Activated naive CD8-positive, alpha-beta T cell treated with anti-CD3 and anti-CD28 coated beads, Interleukin-2, amount 10 ng/mL, durations not matched to agents 7 days and 5 days (primary cell): ENCODE results near the gene TRIP11. TPM values are rescaled to one million over a fixed set of nuclear protein-coding genes. Genes with fewer than 3 reads are reported as not detected.

Experiments
- ATAC-seq: fragments of 150-1000 bp; cut with Tn5 transposase; one replicate; pipeline ENCODE4 v1.10.0; 2021; ENCODE audit warnings: low read depth, moderate library complexity
- POLR2A ChIA-PET: fragments of 350-600 bp; sonication (Branson Sonifier 250); formaldehyde crosslinking; loops from one replicate; lab custom pipeline; 2021; ENCODE audit warnings: antibody characterized with exemption; lab: Charles Lee
- DNase-seq: peaks from one replicate; pipeline ENCODE4 v3.0.0; 2021
- H3K27ac Mint-ChIP-seq: one replicate; pipeline ENCODE4 v1.8.0; 2022; ENCODE audit warnings: mild to moderate bottlenecking, mixed read lengths
- H3K27me3 Mint-ChIP-seq: one replicate; pipeline ENCODE4 v1.8.0; 2022; ENCODE audit warnings: mild to moderate bottlenecking, moderate library complexity, mixed read lengths
- H3K36me3 Mint-ChIP-seq: one replicate; pipeline ENCODE4 v1.8.0; 2021; ENCODE audit warnings: mild to moderate bottlenecking, mixed read lengths
- H3K4me1 Mint-ChIP-seq: one replicate; pipeline ENCODE4 v1.8.0; 2021; ENCODE audit warnings: mixed read lengths
- H3K4me3 Mint-ChIP-seq: one replicate; pipeline ENCODE4 v1.8.0; 2022; ENCODE audit warnings: mild to moderate bottlenecking, moderate library complexity, mixed read lengths
- H3K9me3 Mint-ChIP-seq: one replicate; pipeline ENCODE4 v1.8.0; 2021; ENCODE audit warnings: mixed read lengths
- total RNA-seq, 2 experiments: library from RNA; stranded (reverse); gene quantifications; one replicate each; pipeline ENCODE4 v1.2.3, GENCODE V29; 2021

TRIP11 gene
- total RNA-seq, 2 experiments from 2014 or later, result 47.9 to 49.7 TPM

DNA sequence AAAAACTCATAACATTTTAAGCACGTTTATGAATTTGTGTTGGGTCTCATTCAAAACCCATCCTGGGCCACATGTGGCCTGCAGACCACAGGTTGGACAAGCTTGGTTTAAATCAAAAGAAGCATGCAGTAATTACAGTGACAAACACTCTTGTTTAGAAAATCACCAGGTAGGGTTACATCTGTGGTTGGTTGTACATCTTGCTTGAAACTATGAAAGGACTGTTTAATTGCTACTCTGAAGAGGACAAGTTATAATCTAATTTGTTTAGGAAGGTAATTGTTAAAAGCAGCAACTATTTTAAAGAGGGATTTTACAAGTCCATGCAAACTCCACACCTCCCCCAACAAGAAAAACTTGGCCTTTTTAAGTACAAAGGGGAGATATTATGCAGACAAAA is 4.0 kb downstream of the TRIP11 start:
- Mint-ChIP-seq H3K4me1 (peaks cover 30% of the 10 kb centered on the region), H3K4me3 (no peak overlapping the region), H3K27me3 (no peaks in the 10 kb centered on the region), H3K27ac (no peak overlapping the region), H3K36me3 (peaks cover 19% of the 10 kb centered on the region), H3K9me3 (no peaks in the 10 kb centered on the region)
- POLR2A ChIA-PET, result no interaction called here
- ATAC-seq (no peak), DNase-seq (no peak)

DNA sequence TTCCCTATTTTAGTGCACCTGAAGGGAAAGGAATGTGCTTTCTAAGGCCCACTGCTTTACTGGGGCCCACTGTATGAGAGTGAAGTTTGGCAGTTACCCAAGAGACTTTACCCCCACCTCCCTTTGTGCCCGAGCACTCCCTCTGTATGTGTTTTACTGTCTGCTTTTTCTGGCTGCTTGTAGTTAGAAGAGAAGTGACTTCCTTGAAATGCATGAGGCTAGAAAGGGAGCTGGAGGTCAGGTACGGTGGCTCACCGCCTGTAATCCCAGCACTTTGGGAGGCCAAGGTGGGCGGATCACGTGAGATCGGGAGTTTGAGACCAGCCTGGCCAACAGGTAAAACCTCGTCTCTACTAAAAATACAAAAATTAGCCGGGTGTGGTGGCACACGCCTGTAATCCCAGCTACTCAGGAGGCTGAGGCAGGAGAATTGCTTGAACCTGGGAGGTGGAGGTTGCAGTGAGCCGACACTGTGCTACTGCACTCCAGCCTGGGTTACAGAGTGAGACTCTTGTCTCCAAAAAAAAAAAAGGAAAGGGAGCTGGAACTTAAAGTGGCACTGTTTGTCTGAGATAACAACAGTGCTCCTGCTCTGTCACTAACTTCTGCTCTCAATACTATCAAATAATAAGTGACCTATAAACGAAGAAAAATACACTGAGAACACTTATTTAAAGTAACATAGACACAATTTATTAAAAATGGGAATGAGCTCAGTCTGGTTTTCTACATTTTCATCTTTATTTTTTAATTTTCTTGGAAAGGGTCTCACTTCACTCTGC is 5.8 kb downstream of the TRIP11 start:
- ATAC-seq (no peak), DNase-seq (no peak)
- POLR2A ChIA-PET, result no interaction called here
- peak overlapping the region; percentile 45 for H3K27ac Mint-ChIP-seq
- no peak overlapping the region for H3K4me3 Mint-ChIP-seq
- H3K27me3 Mint-ChIP-seq, result no peaks in the 10 kb centered on the region
- H3K36me3 Mint-ChIP-seq, result peaks cover 24% of the 10 kb centered on the region
- H3K4me1 Mint-ChIP-seq, result peaks cover 28% of the 10 kb centered on the region
- no peaks in the 10 kb centered on the region for H3K9me3 Mint-ChIP-seq

DNA sequence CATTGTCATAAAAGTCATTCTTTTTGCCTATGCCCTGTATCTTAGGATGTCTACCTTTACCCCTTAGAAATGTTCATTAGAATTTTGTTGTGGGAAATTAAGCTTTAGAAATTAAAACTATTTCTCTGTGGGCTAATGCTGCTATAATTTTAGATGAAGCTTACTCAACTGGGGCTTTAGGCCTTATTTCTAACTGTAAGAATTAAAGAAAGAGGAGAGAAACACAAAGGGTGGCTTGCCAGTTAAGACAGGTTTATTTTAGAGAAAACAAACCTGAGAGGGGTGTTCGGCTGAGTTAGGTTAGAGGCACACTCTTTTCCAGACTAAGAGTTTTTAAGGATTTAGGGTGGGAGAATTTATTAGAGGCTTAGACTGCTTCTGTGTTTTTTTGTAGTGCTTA is 6.4 kb downstream of the TRIP11 start:
- peaks cover 22% of the 10 kb centered on the region for H3K4me1 Mint-ChIP-seq

DNA sequence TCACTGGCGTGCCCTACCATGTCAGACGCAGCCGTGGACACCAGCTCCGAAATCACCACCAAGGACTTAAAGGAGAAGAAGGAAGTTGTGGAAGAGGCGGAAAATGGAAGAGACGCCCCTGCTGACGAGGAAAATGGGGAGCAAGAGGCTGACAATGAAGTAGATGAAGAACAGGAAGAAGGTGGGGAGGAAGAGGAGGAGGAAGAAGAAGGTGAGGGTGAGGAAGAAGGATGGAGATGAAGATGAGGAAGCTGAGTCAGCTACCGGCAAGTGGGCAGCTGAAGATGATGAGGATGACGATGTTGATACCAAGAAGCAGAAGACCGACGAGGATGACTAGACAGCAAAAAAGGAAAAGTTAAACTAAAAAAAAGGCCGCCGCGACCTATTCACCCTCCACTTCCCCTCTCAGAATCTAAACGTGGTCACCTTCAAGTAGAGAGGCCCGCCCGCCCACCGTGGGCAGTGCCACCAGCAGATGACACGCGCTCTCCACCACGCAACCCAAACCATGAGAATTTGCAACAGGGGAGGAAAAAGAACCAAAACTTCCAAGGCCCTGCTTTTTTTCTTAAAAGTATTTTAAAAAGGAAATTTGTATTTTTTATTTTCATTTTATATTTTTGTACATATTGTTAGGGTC is 13.2 kb downstream of the TRIP11 start:
- DNase-seq (no peak), ATAC-seq (no peak)
- Mint-ChIP-seq H3K9me3 (no peaks in the 10 kb centered on the region), H3K27me3 (no peaks in the 10 kb centered on the region), H3K36me3 (peaks cover 31% of the 10 kb centered on the region), H3K4me3 (no peak overlapping the region), H3K27ac (peak overlapping the region; percentile 23), H3K4me1 (peaks cover 7% of the 10 kb centered on the region)
- POLR2A ChIA-PET, result no interaction called here

More for the DNA sequence above, 6.4 kb downstream of the TRIP11 start:
- ATAC-seq (no peak), DNase-seq (no peak)
- POLR2A ChIA-PET, result interaction anchor here (0.6 kb wide), 1 partner anchor 78 kb away, joined by 8 read pairs; no protein-coding TSS in a partner anchor
- H3K27me3 Mint-ChIP-seq, result no peaks in the 10 kb centered on the region
- H3K36me3 Mint-ChIP-seq, result peaks cover 25% of the 10 kb centered on the region
- no peaks in the 10 kb centered on the region for H3K9me3 Mint-ChIP-seq
- H3K4me3 Mint-ChIP-seq, result no peak overlapping the region
- H3K27ac Mint-ChIP-seq, result no peak overlapping the region

DNA sequence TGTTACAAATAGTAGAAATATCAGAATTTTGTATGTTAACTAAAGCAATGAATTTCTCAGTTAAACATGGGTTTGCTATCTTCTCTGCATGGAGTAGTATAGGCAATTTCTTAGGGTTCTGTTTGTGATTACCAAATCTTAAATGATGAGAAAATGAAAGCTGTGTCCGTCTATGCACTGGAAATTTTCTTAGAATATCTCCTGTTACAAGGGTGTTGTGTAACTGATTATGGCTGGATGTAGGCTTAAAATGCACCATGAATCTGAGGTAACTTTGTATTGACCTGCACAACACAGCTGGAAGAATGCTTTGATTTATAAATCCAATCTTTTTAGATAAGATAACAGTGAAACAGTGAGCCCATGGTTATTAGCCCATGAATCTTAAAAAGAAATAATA is 17.8 kb downstream of the TRIP11 start:
- no peaks in the 10 kb centered on the region for H3K27me3 Mint-ChIP-seq
- POLR2A ChIA-PET, result no interaction called here
- no peak overlapping the region for H3K27ac Mint-ChIP-seq
- DNase-seq (no peak), ATAC-seq (no peak)
- no peak overlapping the region for H3K4me3 Mint-ChIP-seq
- H3K9me3 Mint-ChIP-seq, result no peaks in the 10 kb centered on the region
- H3K4me1 Mint-ChIP-seq, result peaks cover 4% of the 10 kb centered on the region
- peaks cover 19% of the 10 kb centered on the region for H3K36me3 Mint-ChIP-seq

- H3K9me3 Mint-ChIP-seq, result no peaks in the 10 kb centered on the region
- ATAC-seq (no peak), DNase-seq (no peak)
- no peak overlapping the region for H3K27ac Mint-ChIP-seq
- no peak overlapping the region for H3K4me3 Mint-ChIP-seq
- H3K4me1 Mint-ChIP-seq, result peaks cover 3% of the 10 kb centered on the region
- POLR2A ChIA-PET, result interaction anchor here (0.7 kb wide), 1 partner anchor 12 kb away, joined by 5 read pairs; no protein-coding TSS in a partner anchor
- peaks cover 17% of the 10 kb centered on the region for H3K36me3 Mint-ChIP-seq
- H3K27me3 Mint-ChIP-seq, result no peaks in the 10 kb centered on the region
Measured at GRCh38 chr14:92021523-92021922, 18.3 kb downstream of the TRIP11 start.

GRCh38 chr14:92014040-92014439 is 25.8 kb downstream of the TRIP11 start:
- Mint-ChIP-seq H3K36me3 (peaks cover 37% of the 10 kb centered on the region), H3K9me3 (no peaks in the 10 kb centered on the region), H3K27ac (peak overlapping the region; percentile 37)

DNA sequence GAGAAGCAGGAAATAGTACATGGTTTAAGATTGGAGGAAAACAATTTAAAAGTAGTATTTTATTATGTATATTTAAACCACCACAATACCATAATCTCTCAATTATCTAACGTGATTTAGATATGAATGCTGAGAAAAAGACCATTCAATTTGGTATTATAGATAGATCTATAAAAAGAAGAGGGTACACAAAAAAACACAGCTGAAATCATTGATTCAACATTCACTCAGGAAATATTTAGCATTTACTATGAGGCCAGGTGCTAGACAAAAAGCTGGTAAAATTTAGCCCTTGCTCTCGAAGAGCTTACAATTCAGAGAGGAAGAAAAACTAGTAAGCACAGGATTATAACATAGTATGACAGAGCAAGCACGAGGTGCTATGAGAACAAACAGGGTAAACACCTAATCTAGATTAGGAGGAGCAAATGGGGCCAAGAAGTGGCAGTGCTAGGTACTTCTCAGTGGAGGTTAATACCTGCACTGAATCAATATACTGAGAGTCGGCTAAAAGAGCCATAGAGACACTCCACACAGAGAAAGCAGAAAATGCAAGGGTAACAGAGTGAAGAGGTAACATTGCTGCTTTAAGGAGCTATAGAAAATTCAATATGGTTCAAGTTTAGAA is 27.6 kb downstream of the TRIP11 start:
- H3K4me3 Mint-ChIP-seq, result no peak overlapping the region
- H3K27ac Mint-ChIP-seq, result no peak overlapping the region
- H3K36me3 Mint-ChIP-seq, result peaks cover 44% of the 10 kb centered on the region
- ATAC-seq (no peak), DNase-seq (no peak)
- H3K9me3 Mint-ChIP-seq, result no peaks in the 10 kb centered on the region
- H3K27me3 Mint-ChIP-seq, result no peaks in the 10 kb centered on the region
- POLR2A ChIA-PET, result no interaction called here
- H3K4me1 Mint-ChIP-seq, result peaks cover 18% of the 10 kb centered on the region

More at GRCh38 chr14:92014040-92014439, 25.8 kb downstream of the TRIP11 start:
- peaks cover 18% of the 10 kb centered on the region for H3K4me1 Mint-ChIP-seq
- DNase-seq (no peak), ATAC-seq (no peak)
- H3K4me3 Mint-ChIP-seq, result no peak overlapping the region
- POLR2A ChIA-PET, result no interaction called here
- no peaks in the 10 kb centered on the region for H3K27me3 Mint-ChIP-seq

DNA sequence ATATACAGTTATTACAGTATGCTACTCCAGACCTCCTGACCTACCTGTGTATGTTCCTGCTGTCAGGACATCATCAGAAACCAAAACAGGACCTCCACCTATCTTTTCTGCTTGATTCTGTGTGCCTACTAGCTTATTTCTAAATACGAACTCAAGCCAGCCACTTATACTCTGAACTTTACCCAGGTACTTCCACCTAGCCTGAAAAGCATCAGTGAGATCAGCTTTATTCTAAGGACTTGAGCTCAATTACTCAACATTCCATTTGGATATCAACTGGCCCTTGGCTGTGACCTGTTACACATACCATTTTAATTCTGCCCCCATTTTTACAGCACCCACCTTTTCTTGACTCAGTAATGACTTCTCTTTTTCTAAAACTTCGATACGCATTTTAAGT is 29.2 kb downstream of the TRIP11 start:
- H3K27me3 Mint-ChIP-seq, result no peaks in the 10 kb centered on the region
- H3K4me3 Mint-ChIP-seq, result no peak overlapping the region
- no peak overlapping the region for H3K27ac Mint-ChIP-seq
- DNase-seq, result no peak
- POLR2A ChIA-PET, result no interaction called here
- peaks cover 41% of the 10 kb centered on the region for H3K36me3 Mint-ChIP-seq
- no peaks in the 10 kb centered on the region for H3K9me3 Mint-ChIP-seq
- H3K4me1 Mint-ChIP-seq, result peaks cover 19% of the 10 kb centered on the region
- ATAC-seq, result no peak

DNA sequence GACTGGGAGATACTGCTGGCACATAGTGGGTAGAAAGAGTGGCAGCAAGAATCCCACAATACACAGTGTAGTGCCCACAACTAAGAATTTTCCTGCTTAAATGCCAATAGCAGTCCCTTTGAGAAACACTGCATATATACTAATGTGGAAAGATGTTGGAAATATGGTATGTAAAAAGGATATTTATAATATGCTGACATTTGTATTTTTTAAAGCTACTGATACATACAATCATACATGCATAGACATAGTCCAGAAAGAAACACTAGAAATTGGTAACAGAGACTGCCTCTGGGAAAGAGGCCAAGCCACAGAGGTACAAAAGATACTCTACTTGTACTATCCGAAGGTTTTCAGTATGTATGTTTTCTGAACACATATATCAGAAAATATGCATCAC is 30.3 kb downstream of the TRIP11 start:
- Mint-ChIP-seq H3K4me1 (peaks cover 28% of the 10 kb centered on the region), H3K36me3 (peaks cover 51% of the 10 kb centered on the region), H3K27me3 (no peaks in the 10 kb centered on the region), H3K4me3 (no peak overlapping the region), H3K27ac (no peak overlapping the region), H3K9me3 (no peaks in the 10 kb centered on the region)
- POLR2A ChIA-PET, result interaction anchor here (0.5 to 0.7 kb wide), 3 partner anchors 12 to 500 kb away, joined by 3 to 5 read pairs (median 3); no protein-coding TSS in a partner anchor
- ATAC-seq (no peak), DNase-seq (no peak)

GRCh38 chr14:92005019-92005418 is 34.8 kb downstream of the TRIP11 start:
- Mint-ChIP-seq H3K4me3 (peak overlapping the region; percentile 45), H3K9me3 (no peaks in the 10 kb centered on the region), H3K27ac (no peak overlapping the region), H3K4me1 (peaks cover 19% of the 10 kb centered on the region), H3K27me3 (no peaks in the 10 kb centered on the region), H3K36me3 (peaks cover 44% of the 10 kb centered on the region)
- POLR2A ChIA-PET, result interaction anchor here (0.6 to 1.9 kb wide), 2 partner anchors 35 to 87 kb away, joined by 6 read pairs; partner anchors contain the start of gene TRIP11
- DNase-seq, result no peak
- ATAC-seq, result no peak

GRCh38 chr14:92004062-92004461 is 35.8 kb downstream of the TRIP11 start:
- no peak for DNase-seq
- peaks cover 40% of the 10 kb centered on the region for H3K36me3 Mint-ChIP-seq
- no peaks in the 10 kb centered on the region for H3K9me3 Mint-ChIP-seq
- H3K4me1 Mint-ChIP-seq, result peaks cover 23% of the 10 kb centered on the region
- ATAC-seq, result no peak
- POLR2A ChIA-PET, result no interaction called here
- H3K27ac Mint-ChIP-seq, result no peak overlapping the region
- H3K27me3 Mint-ChIP-seq, result no peaks in the 10 kb centered on the region
- no peak overlapping the region for H3K4me3 Mint-ChIP-seq
